ENCODE measurements around the gene GASK1A.

GASK1A gene

DNA sequence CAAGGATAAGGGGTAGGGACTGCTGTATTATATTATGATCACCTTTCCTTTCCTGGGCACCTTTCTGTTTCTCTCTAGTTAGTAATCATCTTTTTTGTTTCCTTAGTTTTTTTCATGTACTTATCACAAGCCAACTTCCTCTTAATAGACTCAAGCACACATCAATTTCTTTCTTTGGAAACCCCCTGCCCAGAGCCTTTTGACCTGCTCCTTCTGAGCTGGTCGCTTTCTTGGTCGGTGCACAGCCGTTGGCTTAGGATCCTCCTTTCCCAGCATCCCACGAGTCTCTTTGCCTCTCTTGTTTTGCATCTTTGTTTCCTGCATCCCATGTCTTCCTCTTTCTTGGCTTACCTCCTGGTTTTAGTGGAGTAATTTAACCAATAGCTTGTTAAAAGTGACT is 26.9 kb downstream of the GASK1A start:
- Histone ChIP-seq H3K4me3 (ENCODE audit: low read length) (no peak overlapping the region), H3K27me3 (ENCODE audit: control insufficient read depth, insufficient read depth, low read length) (no peaks in the 10 kb centered on the region), H3K9ac (ENCODE audit: low read length) (no peak overlapping the region), H3K36me3 (ENCODE audit: control insufficient read depth, insufficient read depth, low read length) (no peaks in the 10 kb centered on the region), H3K4me1 (ENCODE audit: control insufficient read depth, insufficient read depth, low read length) (peaks cover 11% of the 10 kb centered on the region), H3K27ac (ENCODE audit: low read depth, low read length) (no peak overlapping the region)

DNA sequence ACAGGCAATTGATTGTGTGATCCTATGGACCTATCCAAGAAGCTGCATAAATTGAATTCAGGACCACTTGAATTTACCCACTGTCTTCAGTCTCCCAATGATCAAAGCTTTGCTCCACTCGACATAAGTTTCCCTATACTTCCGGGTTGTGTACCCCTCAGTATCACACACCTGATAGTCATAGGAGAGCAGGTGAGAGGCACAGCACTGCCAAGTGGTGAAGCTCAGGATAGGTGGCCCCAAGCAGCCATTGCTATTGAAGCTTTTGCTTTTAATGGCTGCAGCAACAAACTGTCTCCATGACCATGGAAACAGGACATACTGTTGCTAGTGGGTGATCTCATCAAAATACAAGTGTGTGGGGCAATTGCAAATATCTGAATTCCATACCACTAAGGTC is 27.7 kb downstream of the GASK1A start:
- Histone ChIP-seq H3K27me3 (ENCODE audit: control insufficient read depth, insufficient read depth, low read length) (no peaks in the 10 kb centered on the region), H3K36me3 (ENCODE audit: control insufficient read depth, insufficient read depth, low read length) (no peaks in the 10 kb centered on the region), H3K4me3 (ENCODE audit: low read length) (no peak overlapping the region), H3K9ac (ENCODE audit: low read length) (no peak overlapping the region), H3K27ac (ENCODE audit: low read depth, low read length) (no peak overlapping the region), H3K4me1 (ENCODE audit: control insufficient read depth, insufficient read depth, low read length) (peaks cover 5% of the 10 kb centered on the region)

DNA sequence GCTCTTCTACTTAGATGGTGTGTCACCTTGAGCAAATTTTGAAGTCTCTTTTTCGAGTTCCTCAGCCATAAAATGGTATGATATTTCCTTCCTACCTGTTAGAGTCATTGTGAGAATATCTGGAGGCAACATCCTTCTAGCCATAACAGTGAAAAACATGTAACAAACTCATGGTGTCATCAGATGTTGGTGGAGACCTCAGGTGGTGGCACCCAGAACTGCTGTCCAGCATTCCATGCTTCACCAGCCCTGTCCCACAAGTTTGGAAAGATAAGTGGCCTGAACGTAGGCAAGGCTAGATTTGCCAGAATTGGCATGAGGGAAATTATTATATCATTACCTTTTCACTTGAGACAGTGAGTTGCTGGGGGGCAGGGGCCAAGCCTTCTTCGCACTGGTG is 30.4 kb downstream of the GASK1A start:
- H3K9ac ChIP-seq (ENCODE audit: low read length): no peak overlapping the region
- H3K36me3 ChIP-seq (ENCODE audit: control insufficient read depth, insufficient read depth, low read length): no peaks in the 10 kb centered on the region
- no peak overlapping the region for H3K4me3 ChIP-seq (ENCODE audit: low read length)
- H3K27ac ChIP-seq (ENCODE audit: low read depth, low read length): no peak overlapping the region
- H3K4me1 ChIP-seq (ENCODE audit: control insufficient read depth, insufficient read depth, low read length): no peaks in the 10 kb centered on the region
- H3K27me3 ChIP-seq (ENCODE audit: control insufficient read depth, insufficient read depth, low read length): no peaks in the 10 kb centered on the region

DNA sequence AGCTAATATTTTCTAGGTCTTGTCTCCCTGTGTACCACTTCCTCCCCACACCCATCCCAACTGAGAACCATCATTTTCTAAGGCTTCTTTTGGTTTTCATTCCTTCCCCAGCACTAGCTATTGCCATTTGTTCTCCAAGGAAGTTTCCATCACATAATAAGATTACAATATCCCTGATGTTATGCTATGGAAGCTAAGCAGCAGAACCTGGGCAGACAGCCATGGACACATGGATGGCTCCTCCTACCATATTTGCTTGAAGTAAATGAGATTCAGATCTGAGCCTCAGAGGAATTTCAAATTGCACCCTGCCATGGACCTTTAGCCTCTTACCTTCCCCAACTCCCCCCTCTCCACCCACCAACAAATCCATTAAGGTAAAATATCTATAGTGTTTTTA is 31.5 kb downstream of the GASK1A start:
- H3K27ac ChIP-seq (ENCODE audit: low read depth, low read length): no peak overlapping the region
- no peaks in the 10 kb centered on the region for H3K36me3 ChIP-seq (ENCODE audit: control insufficient read depth, insufficient read depth, low read length)
- H3K4me1 ChIP-seq (ENCODE audit: control insufficient read depth, insufficient read depth, low read length): no peaks in the 10 kb centered on the region
- no peak overlapping the region for H3K4me3 ChIP-seq (ENCODE audit: low read length)
- H3K9ac ChIP-seq (ENCODE audit: low read length): no peak overlapping the region
- H3K27me3 ChIP-seq (ENCODE audit: control insufficient read depth, insufficient read depth, low read length): no peaks in the 10 kb centered on the region

DNA sequence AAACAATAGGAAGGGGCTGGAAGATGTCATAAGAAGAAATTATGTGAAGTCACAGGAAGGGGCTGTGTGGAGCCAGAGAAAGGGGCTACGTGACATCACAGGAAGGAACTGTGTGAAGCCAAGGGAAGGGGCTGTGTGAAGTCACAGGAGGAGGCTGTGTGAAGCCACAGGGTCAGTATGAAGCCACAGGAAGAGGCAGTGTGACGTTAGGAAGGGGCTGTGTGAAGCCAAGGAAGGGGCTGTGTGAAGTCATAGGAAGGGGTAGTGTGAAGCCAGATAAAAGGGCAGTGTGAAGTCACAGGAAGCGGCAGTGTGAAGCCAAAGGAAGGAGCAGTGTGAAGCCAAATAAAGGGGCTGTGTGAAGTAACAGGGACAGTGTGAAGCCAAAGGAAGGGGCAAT is 32.5 kb downstream of the GASK1A start:
- Histone ChIP-seq H3K36me3 (ENCODE audit: control insufficient read depth, insufficient read depth, low read length) (no peaks in the 10 kb centered on the region), H3K9ac (ENCODE audit: low read length) (no peak overlapping the region), H3K27ac (ENCODE audit: low read depth, low read length) (no peak overlapping the region), H3K27me3 (ENCODE audit: control insufficient read depth, insufficient read depth, low read length) (no peaks in the 10 kb centered on the region), H3K4me1 (ENCODE audit: control insufficient read depth, insufficient read depth, low read length) (no peaks in the 10 kb centered on the region), H3K4me3 (ENCODE audit: low read length) (no peak overlapping the region)

DNA sequence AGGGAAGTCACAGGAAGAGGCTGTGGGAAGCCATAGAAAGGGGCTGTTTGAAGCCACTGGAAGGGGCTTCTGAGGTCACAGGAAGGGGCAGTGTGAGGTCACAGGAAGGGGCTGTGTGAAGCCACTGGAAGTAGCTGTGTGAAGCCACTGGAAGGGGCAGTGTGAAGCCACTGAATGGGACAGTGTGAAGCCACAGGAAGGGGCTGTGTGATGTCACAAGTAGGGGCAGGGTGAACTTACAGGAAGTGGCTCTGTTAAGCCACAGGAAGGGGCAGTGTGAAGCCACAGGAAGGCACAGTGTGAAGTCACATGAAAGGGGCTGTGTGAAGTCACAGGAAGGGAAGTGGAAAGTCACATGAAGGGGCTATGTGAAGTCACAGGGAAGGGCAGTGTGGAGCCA is 33.1 kb downstream of the GASK1A start:
- H3K9ac ChIP-seq (ENCODE audit: low read length): no peak overlapping the region

DNA sequence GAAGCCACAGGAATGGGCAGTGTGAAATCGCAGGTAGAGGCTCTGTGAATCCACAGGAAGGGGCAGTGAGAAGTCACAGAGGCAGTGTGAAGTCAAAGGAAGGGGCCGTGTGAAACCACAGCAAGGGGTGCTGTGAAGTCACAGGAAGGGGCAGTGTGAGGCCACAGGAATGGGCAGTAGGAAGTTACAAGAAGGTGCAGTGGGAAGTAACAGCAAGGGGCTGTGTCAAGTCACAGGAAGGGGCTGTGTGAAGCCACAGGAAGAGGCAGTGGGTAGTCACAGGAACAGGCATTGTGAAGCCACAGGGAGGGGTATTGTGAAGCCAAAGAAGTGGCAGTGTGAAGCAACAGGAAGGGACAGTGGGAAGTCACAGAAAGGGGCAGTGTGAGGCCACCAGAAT is 34.1 kb downstream of the GASK1A start:
- Histone ChIP-seq H3K4me3 (ENCODE audit: low read length) (no peak overlapping the region), H3K27ac (ENCODE audit: low read depth, low read length) (no peak overlapping the region), H3K4me1 (ENCODE audit: control insufficient read depth, insufficient read depth, low read length) (no peaks in the 10 kb centered on the region), H3K27me3 (ENCODE audit: control insufficient read depth, insufficient read depth, low read length) (no peaks in the 10 kb centered on the region), H3K9ac (ENCODE audit: low read length) (no peak overlapping the region), H3K36me3 (ENCODE audit: control insufficient read depth, insufficient read depth, low read length) (no peaks in the 10 kb centered on the region)

More for the DNA sequence above, 33.1 kb downstream of the GASK1A start:
- H3K4me1 ChIP-seq (ENCODE audit: control insufficient read depth, insufficient read depth, low read length): no peaks in the 10 kb centered on the region
- H3K27me3 ChIP-seq (ENCODE audit: control insufficient read depth, insufficient read depth, low read length): no peaks in the 10 kb centered on the region
- no peak overlapping the region for H3K4me3 ChIP-seq (ENCODE audit: low read length)
- no peaks in the 10 kb centered on the region for H3K36me3 ChIP-seq (ENCODE audit: control insufficient read depth, insufficient read depth, low read length)
- H3K27ac ChIP-seq (ENCODE audit: low read depth, low read length): no peak overlapping the region

DNA sequence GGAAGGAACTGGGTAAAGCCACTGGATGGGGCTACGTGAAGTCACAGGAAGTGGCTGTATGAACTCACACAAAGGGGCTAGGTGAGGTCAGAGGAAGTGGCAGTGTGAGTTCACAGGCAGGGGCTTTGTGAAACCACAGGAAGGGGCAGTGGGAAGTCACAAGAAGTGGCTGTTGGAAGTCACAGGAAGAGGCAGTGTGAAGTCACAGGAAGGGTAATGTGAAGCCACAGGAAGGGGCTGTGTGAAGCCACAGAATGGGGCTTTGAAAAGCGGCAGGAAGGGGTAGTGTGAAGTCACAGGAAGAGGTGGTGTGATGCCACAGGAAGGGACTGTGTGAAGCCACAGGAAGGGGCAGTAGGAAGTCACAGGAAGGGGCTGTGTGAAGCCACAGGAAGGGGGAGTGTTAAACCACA is 34.6 kb downstream of the GASK1A start:
- H3K4me1 ChIP-seq (ENCODE audit: control insufficient read depth, insufficient read depth, low read length): no peaks in the 10 kb centered on the region
- no peak overlapping the region for H3K9ac ChIP-seq (ENCODE audit: low read length)
- no peak overlapping the region for H3K27ac ChIP-seq (ENCODE audit: low read depth, low read length)
- no peaks in the 10 kb centered on the region for H3K27me3 ChIP-seq (ENCODE audit: control insufficient read depth, insufficient read depth, low read length)
- H3K36me3 ChIP-seq (ENCODE audit: control insufficient read depth, insufficient read depth, low read length): no peaks in the 10 kb centered on the region
- no peak overlapping the region for H3K4me3 ChIP-seq (ENCODE audit: low read length)

DNA sequence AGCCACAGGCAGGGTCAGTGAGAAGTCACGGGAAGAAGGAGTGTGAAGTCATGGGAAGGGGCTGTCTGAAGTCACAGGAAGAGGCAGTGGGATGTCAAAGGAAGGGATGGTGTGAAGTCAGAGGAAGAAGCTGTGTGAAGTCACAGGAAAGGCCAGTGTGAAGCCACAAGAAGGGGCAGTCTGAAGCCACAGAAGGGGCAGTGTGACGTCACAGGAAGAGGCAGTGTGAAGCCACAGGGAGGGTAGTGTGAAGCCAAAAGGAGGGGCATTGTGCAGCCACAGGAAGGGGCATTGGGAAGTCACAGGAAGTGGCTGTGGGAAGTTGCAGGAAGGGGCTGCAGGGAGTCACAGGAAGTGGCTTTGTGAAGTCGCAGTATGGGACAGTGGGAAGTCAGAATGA is 35.1 kb downstream of the GASK1A start:
- Histone ChIP-seq H3K27ac (ENCODE audit: low read depth, low read length) (no peak overlapping the region), H3K9ac (ENCODE audit: low read length) (no peak overlapping the region), H3K4me3 (ENCODE audit: low read length) (no peak overlapping the region)

DNA sequence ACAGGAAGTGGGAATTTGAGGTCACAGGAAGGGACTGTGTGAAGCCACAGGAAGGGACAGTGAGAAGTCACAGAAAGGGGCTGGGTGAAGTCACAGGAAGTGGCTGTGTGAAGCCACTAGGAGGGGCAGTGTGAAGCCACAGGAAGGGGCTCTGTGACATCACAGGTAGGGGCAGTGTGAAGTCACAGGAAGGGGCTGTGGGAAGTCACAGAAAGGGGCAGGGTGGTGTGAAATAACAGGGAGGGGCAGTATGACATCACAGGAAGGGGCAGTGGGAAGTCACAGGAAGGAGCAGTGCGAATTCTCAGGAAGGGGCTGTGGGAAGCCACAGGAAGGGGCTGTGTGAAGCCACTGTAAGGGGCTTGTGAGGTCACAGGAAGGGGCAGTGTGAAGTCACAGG is 35.8 kb downstream of the GASK1A start:
- Histone ChIP-seq H3K27ac (ENCODE audit: low read depth, low read length) (no peak overlapping the region), H3K27me3 (ENCODE audit: control insufficient read depth, insufficient read depth, low read length) (no peaks in the 10 kb centered on the region), H3K9ac (ENCODE audit: low read length) (no peak overlapping the region), H3K4me3 (ENCODE audit: low read length) (no peak overlapping the region), H3K36me3 (ENCODE audit: control insufficient read depth, insufficient read depth, low read length) (no peaks in the 10 kb centered on the region), H3K4me1 (ENCODE audit: control insufficient read depth, insufficient read depth, low read length) (no peaks in the 10 kb centered on the region)

More for the DNA sequence above, 35.1 kb downstream of the GASK1A start:
- Histone ChIP-seq H3K27me3 (ENCODE audit: control insufficient read depth, insufficient read depth, low read length) (no peaks in the 10 kb centered on the region), H3K4me1 (ENCODE audit: control insufficient read depth, insufficient read depth, low read length) (no peaks in the 10 kb centered on the region), H3K36me3 (ENCODE audit: control insufficient read depth, insufficient read depth, low read length) (no peaks in the 10 kb centered on the region)

DNA sequence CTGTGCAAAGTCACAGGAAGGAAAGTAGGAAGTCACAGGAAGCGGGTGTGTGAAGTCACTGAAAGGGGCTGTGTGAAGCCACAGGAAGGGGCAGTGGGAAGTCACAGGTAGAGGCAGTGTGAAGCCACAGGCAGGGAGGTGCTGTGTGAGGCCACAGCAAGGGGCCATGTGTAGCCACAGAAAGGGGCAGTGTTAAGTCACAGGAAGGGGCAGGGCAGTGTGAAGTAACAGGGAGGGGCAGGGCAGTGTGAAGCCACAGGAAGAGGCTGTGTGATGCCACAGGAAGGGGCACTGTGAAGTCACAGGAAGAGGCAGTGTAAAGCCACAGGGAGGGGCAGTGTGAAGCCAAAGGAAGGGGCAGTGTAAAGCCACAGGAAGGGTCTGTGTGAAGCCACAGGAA is 36.5 kb downstream of the GASK1A start:
- Histone ChIP-seq H3K4me1 (ENCODE audit: control insufficient read depth, insufficient read depth, low read length) (no peaks in the 10 kb centered on the region), H3K9ac (ENCODE audit: low read length) (no peak overlapping the region), H3K27ac (ENCODE audit: low read depth, low read length) (no peak overlapping the region), H3K4me3 (ENCODE audit: low read length) (no peak overlapping the region), H3K36me3 (ENCODE audit: control insufficient read depth, insufficient read depth, low read length) (no peaks in the 10 kb centered on the region), H3K27me3 (ENCODE audit: control insufficient read depth, insufficient read depth, low read length) (no peaks in the 10 kb centered on the region)

DNA sequence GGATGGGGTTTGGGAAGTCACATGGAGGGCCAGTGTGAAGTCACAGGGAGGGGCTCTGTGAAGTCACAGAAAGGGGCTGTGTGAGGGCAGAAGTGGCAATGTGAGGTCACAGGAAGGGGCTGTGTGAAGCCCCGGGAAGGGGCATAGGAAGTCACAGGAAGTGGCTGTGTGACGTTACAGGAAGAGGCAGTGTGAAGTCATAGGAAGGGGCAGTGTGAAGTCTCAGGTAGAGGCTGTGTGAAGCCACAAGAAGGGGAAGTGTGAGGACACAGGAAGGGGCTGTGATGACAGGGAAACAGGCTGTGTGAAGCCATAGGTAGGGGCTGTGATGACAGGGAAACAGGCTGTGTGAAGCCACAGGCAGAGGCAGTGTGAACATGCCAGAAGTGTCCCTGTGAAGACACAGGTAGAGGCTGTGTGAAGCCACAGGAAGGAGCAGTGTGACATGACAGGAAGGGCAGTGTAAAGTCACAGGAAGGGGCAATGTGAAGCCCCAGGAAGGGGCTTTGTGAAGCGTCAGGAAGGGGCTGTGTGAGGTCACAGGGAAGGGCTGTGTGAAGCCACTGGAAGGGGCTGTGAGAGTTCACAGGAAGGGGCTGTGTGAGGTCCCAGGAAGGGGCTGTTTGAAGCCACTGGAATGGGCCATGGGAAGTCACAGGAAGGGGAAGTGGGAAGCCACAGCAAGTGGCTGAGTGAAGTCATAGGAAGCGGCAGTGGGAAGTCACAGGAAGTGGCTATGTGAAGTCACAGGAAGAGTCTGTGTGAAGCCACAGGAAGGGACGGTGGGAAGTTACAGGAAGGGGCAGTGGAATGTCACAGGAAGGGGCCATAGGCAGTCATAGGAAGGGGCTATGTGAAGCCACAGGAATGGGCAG is 37.1 kb downstream of the GASK1A start:
- Histone ChIP-seq H3K27me3 (ENCODE audit: control insufficient read depth, insufficient read depth, low read length) (no peaks in the 10 kb centered on the region), H3K27ac (ENCODE audit: low read depth, low read length) (no peak overlapping the region)

DNA sequence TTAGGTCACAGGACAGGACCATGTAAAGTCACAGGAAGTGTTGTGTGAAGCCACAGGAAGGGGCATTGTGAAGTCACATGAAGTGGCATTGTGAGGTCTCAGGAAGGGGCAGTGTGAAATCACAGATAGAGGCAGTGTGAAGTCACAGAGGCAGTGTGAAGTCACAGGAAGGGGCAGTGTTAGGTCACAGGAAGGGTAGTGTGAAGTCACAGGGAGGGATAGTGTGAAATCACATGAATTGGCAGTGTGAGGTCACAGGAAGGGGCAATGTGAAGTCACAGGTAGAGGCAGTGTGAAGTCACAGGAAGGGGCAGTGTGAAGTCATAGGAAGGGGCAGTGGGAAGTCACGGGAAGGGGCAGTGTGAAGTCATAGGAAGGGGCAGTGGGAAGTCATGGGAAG is 37.9 kb downstream of the GASK1A start:
- no peak overlapping the region for H3K4me3 ChIP-seq (ENCODE audit: low read length)
- H3K9ac ChIP-seq (ENCODE audit: low read length): no peak overlapping the region
- no peak overlapping the region for H3K27ac ChIP-seq (ENCODE audit: low read depth, low read length)
- no peaks in the 10 kb centered on the region for H3K36me3 ChIP-seq (ENCODE audit: control insufficient read depth, insufficient read depth, low read length)
- no peaks in the 10 kb centered on the region for H3K27me3 ChIP-seq (ENCODE audit: control insufficient read depth, insufficient read depth, low read length)
- H3K4me1 ChIP-seq (ENCODE audit: control insufficient read depth, insufficient read depth, low read length): no peaks in the 10 kb centered on the region

More for the DNA sequence above, 37.1 kb downstream of the GASK1A start:
- Histone ChIP-seq H3K36me3 (ENCODE audit: control insufficient read depth, insufficient read depth, low read length) (no peaks in the 10 kb centered on the region), H3K4me1 (ENCODE audit: control insufficient read depth, insufficient read depth, low read length) (no peaks in the 10 kb centered on the region), H3K9ac (ENCODE audit: low read length) (no peak overlapping the region), H3K4me3 (ENCODE audit: low read length) (no peak overlapping the region)

All from rectal smooth muscle tissue (tissue), 1 donor.